H7 (cell line): Measurements from ENCODE around the gene ANKFY1. TPM values are rescaled to one million over a fixed set of nuclear protein-coding genes. Genes with fewer than 3 reads are reported as not detected.

Experiments
- DNase-seq: peaks from one replicate; pipeline ENCODE4 v3.0.0; 2012
- H3K27me3 ChIP-seq: 2 replicates; pipeline ENCODE4 v1.6.0; 2011; ENCODE audit warnings: mild to moderate bottlenecking, low read length; ENCODE audit not compliant: control insufficient read depth, insufficient read depth
- H3K36me3 ChIP-seq: replicated peaks from 2 replicates; pipeline ENCODE4 v1.5.1; 2011; ENCODE audit warnings: low read length; ENCODE audit not compliant: control insufficient read depth, insufficient read depth
- H3K4me3 ChIP-seq: 2 replicates; pipeline ENCODE4 v1.5.1; 2011; ENCODE audit warnings: low read depth, mild to moderate bottlenecking, control low read depth, low read length, moderate library complexity; ENCODE audit not compliant: insufficient read depth
- total RNA-seq: library from RNA; depleted of rRNA; stranded (reverse); fragments of >200 nt; shearing (Covaris generic); gene quantifications from 2 replicates; pipeline ENCODE4 v1.2.3, GENCODE V29; 2014

Gene ANKFY1
- total RNA-seq, 1 experiment from 2014 or later, result 19.2 TPM

DNA sequence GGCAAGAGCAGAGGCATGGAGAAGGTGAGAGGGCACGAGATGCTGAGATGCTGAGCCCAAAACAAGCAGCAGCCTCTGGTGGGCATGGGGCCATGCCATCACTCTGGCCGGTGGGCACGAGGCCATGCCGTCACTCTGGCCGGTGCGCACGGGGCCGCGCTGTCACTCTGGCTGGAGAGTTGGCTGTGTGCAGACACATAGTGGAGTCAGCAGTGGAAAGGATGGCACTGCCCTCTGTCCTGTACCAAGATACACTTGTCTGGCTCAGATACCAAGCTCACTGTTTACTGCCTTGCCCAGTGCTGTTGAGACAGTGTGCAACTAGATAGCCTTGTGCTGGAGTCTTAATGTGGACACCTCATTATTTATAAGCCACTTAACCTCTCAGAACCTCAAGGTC lies 75.7 kb downstream of the ANKFY1 start:
- no peak overlapping the region for H3K4me3 ChIP-seq
- H3K36me3 ChIP-seq, result peaks cover 18% of the 10 kb centered on the region
- DNase-seq, result no peak
- no peaks in the 10 kb centered on the region for H3K27me3 ChIP-seq

GRCh38 chr17:4187076-4187475 lies 76.7 kb downstream of the ANKFY1 start:
- Histone ChIP-seq H3K36me3 (peaks cover 22% of the 10 kb centered on the region), H3K27me3 (no peaks in the 10 kb centered on the region), H3K4me3 (no peak overlapping the region)
- peak; percentile 77 for DNase-seq

GRCh38 chr17:4186357-4186881 lies 77.4 kb downstream of the ANKFY1 start:
- H3K36me3 ChIP-seq, result peaks cover 28% of the 10 kb centered on the region
- H3K27me3 ChIP-seq, result no peaks in the 10 kb centered on the region
- DNase-seq, result no peak
- no peak overlapping the region for H3K4me3 ChIP-seq

DNA sequence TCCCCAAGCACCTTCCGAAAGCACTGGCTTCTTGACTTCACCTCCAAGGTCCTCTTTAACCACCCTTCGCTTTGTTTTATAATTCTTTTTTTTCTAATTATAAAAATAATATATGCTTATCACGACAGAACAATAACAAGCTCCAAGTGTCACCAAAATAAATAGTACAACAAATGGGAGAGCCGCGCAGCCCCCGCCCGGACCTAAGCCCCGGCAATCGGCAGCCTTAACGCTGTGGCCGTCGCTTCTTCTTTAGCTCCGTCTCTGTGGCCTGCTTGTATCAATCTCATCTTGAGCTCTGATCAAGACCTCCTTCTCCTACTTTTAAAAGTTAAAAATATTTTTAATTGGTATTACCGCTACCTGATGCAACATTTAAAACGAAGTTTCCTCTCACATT lies 78.1 kb downstream of the ANKFY1 start:
- H3K36me3 ChIP-seq, result peaks cover 29% of the 10 kb centered on the region

GRCh38 chr17:4184811-4185210 lies 79.0 kb downstream of the ANKFY1 start:
- DNase-seq, result no peak

More for the DNA sequence above, 78.1 kb downstream of the ANKFY1 start:
- no peaks in the 10 kb centered on the region for H3K27me3 ChIP-seq
- no peak overlapping the region for H3K4me3 ChIP-seq
- no peak for DNase-seq

GRCh38 chr17:4182043-4182442 lies 81.7 kb downstream of the ANKFY1 start:
- H3K36me3 ChIP-seq, result peaks cover 48% of the 10 kb centered on the region

More at GRCh38 chr17:4184811-4185210, 79.0 kb downstream of the ANKFY1 start:
- H3K36me3 ChIP-seq, result peaks cover 28% of the 10 kb centered on the region
- H3K27me3 ChIP-seq, result no peaks in the 10 kb centered on the region
- no peak overlapping the region for H3K4me3 ChIP-seq

DNA sequence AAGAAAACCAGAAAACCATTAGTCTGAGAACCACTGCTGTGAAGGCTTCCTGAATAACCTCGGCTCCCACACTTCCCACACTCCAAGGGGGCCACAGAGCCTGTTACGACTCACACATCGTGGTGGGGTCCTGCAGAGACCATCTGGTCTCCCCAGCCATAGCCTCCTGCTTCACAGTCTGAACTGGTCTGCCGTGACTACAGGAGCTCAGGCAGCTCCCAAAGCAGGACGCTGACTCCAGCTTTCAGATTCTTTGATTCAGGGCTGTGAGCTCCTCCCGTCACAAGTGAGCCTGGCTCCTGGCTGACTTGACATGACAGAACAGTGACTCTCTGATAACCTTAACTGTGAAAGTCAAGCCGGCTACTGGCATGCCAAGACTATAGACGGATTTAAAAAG lies 83.0 kb downstream of the ANKFY1 start:
- no peaks in the 10 kb centered on the region for H3K27me3 ChIP-seq
- no peak for DNase-seq
- no peak overlapping the region for H3K4me3 ChIP-seq
- peaks cover 54% of the 10 kb centered on the region for H3K36me3 ChIP-seq

More at GRCh38 chr17:4182043-4182442, 81.7 kb downstream of the ANKFY1 start:
- H3K27me3 ChIP-seq, result no peaks in the 10 kb centered on the region
- no peak for DNase-seq
- H3K4me3 ChIP-seq, result no peak overlapping the region

DNA sequence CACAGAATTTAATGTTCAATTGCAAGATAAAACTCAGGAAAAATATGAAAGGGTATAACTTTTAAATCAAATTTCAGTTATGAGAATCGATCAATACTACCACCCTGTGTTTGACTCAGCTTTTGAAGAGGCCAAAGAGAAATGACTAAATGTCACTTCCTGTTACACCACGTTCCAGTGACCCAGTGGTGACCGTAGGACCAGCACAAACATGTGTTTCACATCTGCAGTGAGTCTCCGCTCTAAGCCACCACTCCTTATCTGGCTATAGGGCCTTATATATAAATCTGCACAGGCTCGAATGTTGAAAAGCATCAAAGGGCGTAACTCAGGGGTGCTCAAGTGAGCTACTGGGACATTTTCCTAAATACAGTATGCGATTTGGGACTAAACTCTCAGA lies 84.7 kb downstream of the ANKFY1 start:
- Histone ChIP-seq H3K4me3 (no peak overlapping the region), H3K36me3 (peaks cover 49% of the 10 kb centered on the region), H3K27me3 (no peaks in the 10 kb centered on the region)
- DNase-seq, result no peak

- H3K36me3 ChIP-seq, result peaks cover 51% of the 10 kb centered on the region
- H3K4me3 ChIP-seq, result no peak overlapping the region
- no peak for DNase-seq
- H3K27me3 ChIP-seq, result no peaks in the 10 kb centered on the region
Observed at GRCh38 chr17:4178651-4179050, 85.1 kb downstream of the ANKFY1 start.

GRCh38 chr17:4177806-4178205 lies 86.0 kb downstream of the ANKFY1 start:
- Histone ChIP-seq H3K36me3 (peaks cover 50% of the 10 kb centered on the region), H3K4me3 (no peak overlapping the region), H3K27me3 (no peaks in the 10 kb centered on the region)
- no peak for DNase-seq

GRCh38 chr17:4176808-4177472 lies 86.8 kb downstream of the ANKFY1 start:
- peaks cover 50% of the 10 kb centered on the region for H3K36me3 ChIP-seq
- H3K4me3 ChIP-seq, result no peak overlapping the region
- DNase-seq, result no peak
- H3K27me3 ChIP-seq, result no peaks in the 10 kb centered on the region

- DNase-seq, result no peak
- Histone ChIP-seq H3K27me3 (no peaks in the 10 kb centered on the region), H3K4me3 (no peak overlapping the region), H3K36me3 (peaks cover 52% of the 10 kb centered on the region)
Observed at GRCh38 chr17:4175921-4176807, 87.6 kb downstream of the ANKFY1 start.

- H3K36me3 ChIP-seq, result peaks cover 61% of the 10 kb centered on the region
- DNase-seq, result no peak
- no peaks in the 10 kb centered on the region for H3K27me3 ChIP-seq
- no peak overlapping the region for H3K4me3 ChIP-seq
Observed at GRCh38 chr17:4174556-4174955, 89.2 kb downstream of the ANKFY1 start.

DNA sequence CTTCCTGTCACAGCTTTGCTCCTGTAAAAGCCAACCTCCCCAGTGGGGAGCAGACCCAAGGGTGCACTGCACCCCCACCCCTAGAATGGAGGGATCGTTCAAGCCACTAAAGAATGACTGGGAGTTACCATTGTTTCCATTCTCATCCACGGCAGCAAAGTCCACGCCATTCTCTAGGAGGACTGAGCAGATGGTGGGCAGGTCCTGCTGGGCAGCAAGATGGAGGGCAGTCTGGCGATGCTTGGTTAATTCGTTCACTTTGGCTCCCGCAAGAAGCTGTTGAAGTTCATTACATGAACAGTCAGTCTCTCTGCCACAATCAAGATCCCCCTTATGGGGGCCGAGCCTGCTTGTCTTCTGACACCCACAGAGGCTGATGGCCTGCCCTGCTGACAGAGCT lies 90.0 kb downstream of the ANKFY1 start:
- no peak for DNase-seq
- Histone ChIP-seq H3K36me3 (peaks cover 61% of the 10 kb centered on the region), H3K4me3 (no peak overlapping the region), H3K27me3 (no peaks in the 10 kb centered on the region)

GRCh38 chr17:4172356-4172755 lies 91.4 kb downstream of the ANKFY1 start:
- peaks cover 54% of the 10 kb centered on the region for H3K36me3 ChIP-seq

More at GRCh38 chr17:4172356-4172755, 91.4 kb downstream of the ANKFY1 start:
- H3K27me3 ChIP-seq, result no peaks in the 10 kb centered on the region
- no peak for DNase-seq
- H3K4me3 ChIP-seq, result no peak overlapping the region
